ENCODE results near the gene C9orf72.

DNA sequence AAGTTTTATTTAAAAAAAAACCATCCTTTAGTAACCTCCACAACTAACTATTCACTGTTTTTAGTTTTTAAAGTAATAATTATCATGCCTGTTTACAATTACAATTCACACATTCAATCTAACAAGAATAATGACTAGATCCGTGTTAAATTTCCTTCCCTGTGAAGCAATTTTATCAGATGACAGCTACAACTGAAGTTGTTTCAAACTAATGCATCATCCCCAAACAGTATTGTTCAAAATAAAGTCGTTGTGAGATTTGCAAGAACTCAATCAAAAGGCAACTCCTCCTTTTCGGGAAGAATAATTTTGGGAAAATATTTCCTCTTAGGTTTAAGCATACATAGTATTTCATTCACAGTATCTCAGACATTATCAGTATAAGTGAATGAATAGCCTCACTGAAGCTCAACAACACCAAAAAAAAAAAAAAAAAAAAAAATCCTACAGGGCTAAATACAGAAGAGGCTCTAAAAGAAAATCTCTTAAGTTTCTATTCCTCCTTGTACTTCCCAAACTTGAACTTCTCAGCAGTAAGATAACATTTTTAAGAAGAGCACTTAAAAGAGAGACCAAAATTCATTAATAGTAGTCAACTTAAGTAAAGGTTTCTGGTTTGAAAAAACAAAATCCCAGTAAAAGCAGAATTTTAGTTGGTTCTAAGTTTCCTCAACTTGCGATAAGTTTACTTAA lies 9.4 kb downstream of the C9orf72 start:
- no peak for TF ChIP-seq EP300 (IDR thresholded peaks at IDR 0.05; ENCODE audit: low read depth)
- no peak for TF ChIP-seq CTCF (IDR thresholded peaks at IDR 0.05)
- no peak for TF ChIP-seq POLR2AphosphoS5 (IDR thresholded peaks at IDR 0.05)
